HepG2 (cell line): ENCODE measurements around the gene ZNF620. TPM values are rescaled to one million over a fixed set of nuclear protein-coding genes. Genes with fewer than 3 reads are reported as not detected.
A peak's percentile ranks its signal among the peaks of the same experiment; 100 is the strongest.

ENCODE experiments used
- CAMTA2 ChIP-seq: sonication (generic); formaldehyde crosslinking; IDR thresholded peaks from 2 replicates; pipeline ENCODE4 v1.4.0; 2020; ENCODE audit warnings: mild to moderate bottlenecking, missing genetic modification reagents, borderline replicate concordance
- CEBPB ChIP-seq: IDR thresholded peaks from 2 replicates; pipeline ENCODE4 v1.6.1; 2011; ENCODE audit warnings: low read depth, low read length, improper control_type of control experiment, borderline replicate concordance
- E2F1 ChIP-seq: sonication (generic); formaldehyde crosslinking; IDR thresholded peaks from 2 replicates; pipeline ENCODE4 v1.5.0; 2020; ENCODE audit warnings: missing genetic modification reagents
- KDM2A ChIP-seq: sonication (generic); formaldehyde crosslinking; IDR thresholded peaks from 2 replicates; pipeline ENCODE4 v1.4.0; 2020; ENCODE audit warnings: low read depth, missing genetic modification reagents, borderline replicate concordance
- RELA ChIP-seq: sonication (generic); formaldehyde crosslinking; IDR thresholded peaks from 2 replicates; pipeline ENCODE4 v1.4.0; 2020; ENCODE audit warnings: missing genetic modification reagents
- REXO4 ChIP-seq: sonication (generic); formaldehyde crosslinking; IDR thresholded peaks from 2 replicates; pipeline ENCODE4 v1.8.0; 2022; ENCODE audit warnings: missing genetic modification reagents, mild to moderate bottlenecking, borderline replicate concordance
- ZFX ChIP-seq: sonication (generic); formaldehyde crosslinking; IDR thresholded peaks from 2 replicates; pipeline ENCODE4 v1.4.0; 2020; ENCODE audit warnings: mild to moderate bottlenecking, low read depth, missing genetic modification reagents, moderate library complexity
- ZNF430 ChIP-seq: sonication (generic); formaldehyde crosslinking; IDR thresholded peaks from 2 replicates; pipeline ENCODE4 v1.9.0; 2021; ENCODE audit warnings: mild to moderate bottlenecking, missing genetic modification reagents
- ZNF556 ChIP-seq: sonication (generic); formaldehyde crosslinking; IDR thresholded peaks from 2 replicates; pipeline ENCODE4 v1.4.0; 2020; ENCODE audit warnings: mild to moderate bottlenecking, missing genetic modification reagents, borderline replicate concordance
- ZNF558 ChIP-seq: sonication (generic); formaldehyde crosslinking; IDR thresholded peaks from 2 replicates; pipeline ENCODE4 v1.9.0; 2022; ENCODE audit warnings: mild to moderate bottlenecking, missing genetic modification reagents, borderline replicate concordance
- ZNF770 ChIP-seq: sonication (generic); formaldehyde crosslinking; IDR thresholded peaks from 2 replicates; pipeline ENCODE4 v1.5.0; 2020; ENCODE audit warnings: mild to moderate bottlenecking, missing genetic modification reagents
- polyA plus RNA-seq, 8 experiments: library from polyadenylated mRNA; depleted of rRNA in 3 of 8; stranded (reverse) in 7 of 8; unstranded in 1 of 8; fragments of >200 nt; fragmentation: Illumina TruSeq in 4 of 8; extraction: Trizol in 4 of 8; gene quantifications; 2 replicates each; pipeline versions ENCODE4 v1.2.1 to v1.2.3, GENCODE V29; 2011 to 2016; ENCODE audit warnings: low read depth in 4 of 8, missing spikeins in 1 of 8, mixed read lengths in 1 of 8; ENCODE audit not compliant: insufficient read depth in 1 of 8
- total RNA-seq, 5 experiments: library from RNA; depleted of rRNA; stranded (reverse); fragments of >200 nt; fragmentation: Illumina TruSeq; extraction: Trizol; gene quantifications; 2 replicates each; pipeline ENCODE4 v1.2.3, GENCODE V29; 2016; ENCODE audit warnings: low read depth in 1 of 5
- TF ChIP-seq, protein P1 (sequence below): sonication (generic); formaldehyde crosslinking; IDR thresholded peaks from 2 replicates; pipeline ENCODE4 v1.5.0; 2020; ENCODE audit warnings: mild to moderate bottlenecking, missing genetic modification reagents
- TF ChIP-seq, protein P2 (sequence below): sonication (generic); formaldehyde crosslinking; IDR thresholded peaks from 2 replicates; pipeline ENCODE4 v1.4.0; 2020; ENCODE audit warnings: missing genetic modification reagents
- TF ChIP-seq, protein P3 (sequence below): IDR thresholded peaks from 2 replicates; pipeline ENCODE4 v1.6.1; 2012; ENCODE audit warnings: low read length, improper control_type of control experiment

ZNF620 gene
- total and polyA plus RNA-seq, 2 of the 13 experiments (the other 11 are each of a cell fraction or from before 2014, with no cell fraction given), result 2.3 to 12.2 TPM

DNA sequence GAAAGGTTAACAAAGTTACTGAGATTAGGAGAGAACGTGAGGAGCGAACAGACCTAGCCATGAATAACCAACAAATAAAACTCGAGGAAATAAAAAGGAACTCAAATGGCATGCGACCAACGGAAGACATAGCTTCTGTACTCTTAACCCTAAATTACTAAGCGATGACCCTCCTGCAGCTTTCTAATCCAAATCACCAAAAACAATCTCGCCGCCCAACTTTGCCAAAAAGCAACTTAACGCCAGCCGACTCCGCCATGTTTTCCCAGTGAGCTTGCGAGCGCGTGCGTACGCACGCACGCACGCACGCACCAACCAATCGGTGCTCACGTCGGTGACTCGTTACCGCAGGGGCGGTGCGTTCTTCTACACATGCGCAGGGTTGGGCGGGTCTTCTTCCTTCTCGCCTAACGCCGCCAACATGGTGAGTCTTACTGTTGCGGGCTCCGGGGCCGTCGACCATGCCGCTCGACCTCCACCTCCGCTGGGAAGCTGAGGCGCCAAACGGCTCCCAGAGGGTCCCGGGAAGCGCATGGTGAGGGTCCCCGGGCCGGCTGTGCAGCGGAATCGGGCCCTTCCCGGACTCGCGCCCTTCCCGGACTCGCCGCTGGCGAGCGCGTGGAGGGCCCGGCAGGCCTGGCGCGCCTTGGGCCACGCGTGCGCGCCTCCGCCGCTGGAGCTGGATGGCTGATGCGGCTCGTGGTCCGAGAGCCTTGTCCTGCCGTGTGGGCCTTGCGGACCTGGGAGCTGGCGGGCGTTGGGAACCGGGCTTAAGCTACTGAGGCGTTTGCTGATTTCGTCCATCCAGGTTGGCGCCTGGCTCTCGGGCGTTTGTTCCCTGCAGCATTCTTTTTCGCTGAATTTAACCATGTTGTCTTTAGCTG lies 48.7 kb upstream of the ZNF620 start, which contains the start of gene RPL14 (continued):
- TF ChIP-seq, protein P1, sequence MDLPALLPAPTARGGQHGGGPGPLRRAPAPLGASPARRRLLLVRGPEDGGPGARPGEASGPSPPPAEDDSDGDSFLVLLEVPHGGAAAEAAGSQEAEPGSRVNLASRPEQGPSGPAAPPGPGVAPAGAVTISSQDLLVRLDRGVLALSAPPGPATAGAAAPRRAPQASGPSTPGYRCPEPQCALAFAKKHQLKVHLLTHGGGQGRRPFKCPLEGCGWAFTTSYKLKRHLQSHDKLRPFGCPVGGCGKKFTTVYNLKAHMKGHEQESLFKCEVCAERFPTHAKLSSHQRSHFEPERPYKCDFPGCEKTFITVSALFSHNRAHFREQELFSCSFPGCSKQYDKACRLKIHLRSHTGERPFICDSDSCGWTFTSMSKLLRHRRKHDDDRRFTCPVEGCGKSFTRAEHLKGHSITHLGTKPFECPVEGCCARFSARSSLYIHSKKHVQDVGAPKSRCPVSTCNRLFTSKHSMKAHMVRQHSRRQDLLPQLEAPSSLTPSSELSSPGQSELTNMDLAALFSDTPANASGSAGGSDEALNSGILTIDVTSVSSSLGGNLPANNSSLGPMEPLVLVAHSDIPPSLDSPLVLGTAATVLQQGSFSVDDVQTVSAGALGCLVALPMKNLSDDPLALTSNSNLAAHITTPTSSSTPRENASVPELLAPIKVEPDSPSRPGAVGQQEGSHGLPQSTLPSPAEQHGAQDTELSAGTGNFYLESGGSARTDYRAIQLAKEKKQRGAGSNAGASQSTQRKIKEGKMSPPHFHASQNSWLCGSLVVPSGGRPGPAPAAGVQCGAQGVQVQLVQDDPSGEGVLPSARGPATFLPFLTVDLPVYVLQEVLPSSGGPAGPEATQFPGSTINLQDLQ (CRISPR knock-in tag), result 0 out of 2 replicates have a peak, but pooled peaks have one; percentile 58
- TF ChIP-seq KDM2A (CRISPR knock-in tag), result peak; percentile 79; the same call in 1 of the 2 replicates
- TF ChIP-seq RELA (CRISPR knock-in tag), result peak; percentile 36; the same call in 1 of the 2 replicates
- TF ChIP-seq CEBPB, result no peak
- no peak for TF ChIP-seq ZNF430 (CRISPR knock-in tag)
- TF ChIP-seq ZNF556 (CRISPR knock-in tag), result no peak
- TF ChIP-seq ZNF558, result peak; percentile 82; the same call in 1 of the 2 replicates
- TF ChIP-seq CAMTA2, result peak; percentile 76; the same call in 1 of the 2 replicates
- peak; percentile 98 for TF ChIP-seq ZFX (CRISPR knock-in tag)
- peak; percentile 45; the same call in 1 of the 2 replicates for TF ChIP-seq REXO4 (CRISPR knock-in tag)
- TF ChIP-seq E2F1 (CRISPR knock-in tag), result no peak
- TF ChIP-seq, protein P2, sequence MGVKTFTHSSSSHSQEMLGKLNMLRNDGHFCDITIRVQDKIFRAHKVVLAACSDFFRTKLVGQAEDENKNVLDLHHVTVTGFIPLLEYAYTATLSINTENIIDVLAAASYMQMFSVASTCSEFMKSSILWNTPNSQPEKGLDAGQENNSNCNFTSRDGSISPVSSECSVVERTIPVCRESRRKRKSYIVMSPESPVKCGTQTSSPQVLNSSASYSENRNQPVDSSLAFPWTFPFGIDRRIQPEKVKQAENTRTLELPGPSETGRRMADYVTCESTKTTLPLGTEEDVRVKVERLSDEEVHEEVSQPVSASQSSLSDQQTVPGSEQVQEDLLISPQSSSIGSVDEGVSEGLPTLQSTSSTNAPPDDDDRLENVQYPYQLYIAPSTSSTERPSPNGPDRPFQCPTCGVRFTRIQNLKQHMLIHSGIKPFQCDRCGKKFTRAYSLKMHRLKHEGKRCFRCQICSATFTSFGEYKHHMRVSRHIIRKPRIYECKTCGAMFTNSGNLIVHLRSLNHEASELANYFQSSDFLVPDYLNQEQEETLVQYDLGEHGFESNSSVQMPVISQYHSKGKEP (CRISPR knock-in tag), result no peak
- no peak; the same call in 1 of the 2 replicates for TF ChIP-seq ZNF770
- TF ChIP-seq, protein P3, sequence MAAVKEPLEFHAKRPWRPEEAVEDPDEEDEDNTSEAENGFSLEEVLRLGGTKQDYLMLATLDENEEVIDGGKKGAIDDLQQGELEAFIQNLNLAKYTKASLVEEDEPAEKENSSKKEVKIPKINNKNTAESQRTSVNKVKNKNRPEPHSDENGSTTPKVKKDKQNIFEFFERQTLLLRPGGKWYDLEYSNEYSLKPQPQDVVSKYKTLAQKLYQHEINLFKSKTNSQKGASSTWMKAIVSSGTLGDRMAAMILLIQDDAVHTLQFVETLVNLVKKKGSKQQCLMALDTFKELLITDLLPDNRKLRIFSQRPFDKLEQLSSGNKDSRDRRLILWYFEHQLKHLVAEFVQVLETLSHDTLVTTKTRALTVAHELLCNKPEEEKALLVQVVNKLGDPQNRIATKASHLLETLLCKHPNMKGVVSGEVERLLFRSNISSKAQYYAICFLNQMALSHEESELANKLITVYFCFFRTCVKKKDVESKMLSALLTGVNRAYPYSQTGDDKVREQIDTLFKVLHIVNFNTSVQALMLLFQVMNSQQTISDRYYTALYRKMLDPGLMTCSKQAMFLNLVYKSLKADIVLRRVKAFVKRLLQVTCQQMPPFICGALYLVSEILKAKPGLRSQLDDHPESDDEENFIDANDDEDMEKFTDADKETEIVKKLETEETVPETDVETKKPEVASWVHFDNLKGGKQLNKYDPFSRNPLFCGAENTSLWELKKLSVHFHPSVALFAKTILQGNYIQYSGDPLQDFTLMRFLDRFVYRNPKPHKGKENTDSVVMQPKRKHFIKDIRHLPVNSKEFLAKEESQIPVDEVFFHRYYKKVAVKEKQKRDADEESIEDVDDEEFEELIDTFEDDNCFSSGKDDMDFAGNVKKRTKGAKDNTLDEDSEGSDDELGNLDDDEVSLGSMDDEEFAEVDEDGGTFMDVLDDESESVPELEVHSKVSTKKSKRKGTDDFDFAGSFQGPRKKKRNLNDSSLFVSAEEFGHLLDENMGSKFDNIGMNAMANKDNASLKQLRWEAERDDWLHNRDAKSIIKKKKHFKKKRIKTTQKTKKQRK, result no peak
